GM10266 (cell line): ENCODE measurements around the gene ANKUB1.

Experiments used
- DNase-seq: peaks from one replicate; pipeline ENCODE4 v3.0.0; 2012; ENCODE audit errors: extremely low spot score
- TF ChIP-seq, protein P1 (sequence below): IDR thresholded peaks from 2 replicates; pipeline ENCODE4 v1.5.1; 2012; ENCODE audit warnings: mild to moderate bottlenecking, low read depth; ENCODE audit not compliant: control insufficient read depth, insufficient read depth; ENCODE audit errors: missing control alignments

The ANKUB1 gene

DNA sequence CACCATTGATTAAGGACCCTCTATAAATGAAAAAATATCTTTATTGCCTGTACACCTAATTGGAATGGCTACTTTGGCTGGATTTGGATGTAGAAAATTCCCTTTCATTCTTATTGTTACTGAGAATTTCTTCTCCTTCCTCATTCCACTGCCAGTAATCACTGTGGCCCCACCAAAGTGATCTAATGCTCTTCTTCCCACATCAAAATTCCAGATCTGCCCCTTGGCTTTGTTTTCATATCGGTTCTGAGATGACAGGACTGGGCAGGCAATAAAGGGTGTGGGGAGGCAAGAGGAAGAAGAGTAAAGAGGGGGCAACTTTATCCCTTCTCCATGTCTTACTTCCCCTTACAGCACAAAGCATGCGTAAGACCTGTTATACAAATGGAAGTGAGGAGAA is 2.1 kb downstream of the ANKUB1 start:
- TF ChIP-seq, protein P1, sequence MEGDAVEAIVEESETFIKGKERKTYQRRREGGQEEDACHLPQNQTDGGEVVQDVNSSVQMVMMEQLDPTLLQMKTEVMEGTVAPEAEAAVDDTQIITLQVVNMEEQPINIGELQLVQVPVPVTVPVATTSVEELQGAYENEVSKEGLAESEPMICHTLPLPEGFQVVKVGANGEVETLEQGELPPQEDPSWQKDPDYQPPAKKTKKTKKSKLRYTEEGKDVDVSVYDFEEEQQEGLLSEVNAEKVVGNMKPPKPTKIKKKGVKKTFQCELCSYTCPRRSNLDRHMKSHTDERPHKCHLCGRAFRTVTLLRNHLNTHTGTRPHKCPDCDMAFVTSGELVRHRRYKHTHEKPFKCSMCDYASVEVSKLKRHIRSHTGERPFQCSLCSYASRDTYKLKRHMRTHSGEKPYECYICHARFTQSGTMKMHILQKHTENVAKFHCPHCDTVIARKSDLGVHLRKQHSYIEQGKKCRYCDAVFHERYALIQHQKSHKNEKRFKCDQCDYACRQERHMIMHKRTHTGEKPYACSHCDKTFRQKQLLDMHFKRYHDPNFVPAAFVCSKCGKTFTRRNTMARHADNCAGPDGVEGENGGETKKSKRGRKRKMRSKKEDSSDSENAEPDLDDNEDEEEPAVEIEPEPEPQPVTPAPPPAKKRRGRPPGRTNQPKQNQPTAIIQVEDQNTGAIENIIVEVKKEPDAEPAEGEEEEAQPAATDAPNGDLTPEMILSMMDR, result no peak

GRCh38 chr3:149784064-149784704 is 8.2 kb downstream of the ANKUB1 start:
- TF ChIP-seq, protein P1, result no peak
- no peak for DNase-seq

More for the DNA sequence above, 2.1 kb downstream of the ANKUB1 start:
- no peak for DNase-seq

DNA sequence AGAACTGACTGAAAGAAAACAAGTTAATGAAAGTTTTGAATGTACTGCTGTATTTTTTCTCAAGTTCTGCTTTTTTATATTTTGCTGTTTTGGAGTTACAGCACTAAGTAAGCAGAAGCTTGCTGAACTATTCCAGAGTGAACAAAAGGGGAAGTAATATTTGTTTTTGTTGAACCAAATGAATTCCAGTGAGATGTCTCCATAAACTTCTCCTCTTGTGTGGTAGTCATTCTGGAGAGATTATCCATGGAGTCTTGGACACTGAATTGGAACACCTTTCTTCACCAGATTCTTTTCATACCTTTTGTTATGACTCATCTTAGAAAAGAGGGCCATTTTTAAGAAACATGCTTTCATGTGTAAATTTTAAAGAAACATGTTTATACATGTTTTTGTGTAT is 8.8 kb downstream of the ANKUB1 start:
- DNase-seq, result no peak
- TF ChIP-seq, protein P1, result no peak

DNA sequence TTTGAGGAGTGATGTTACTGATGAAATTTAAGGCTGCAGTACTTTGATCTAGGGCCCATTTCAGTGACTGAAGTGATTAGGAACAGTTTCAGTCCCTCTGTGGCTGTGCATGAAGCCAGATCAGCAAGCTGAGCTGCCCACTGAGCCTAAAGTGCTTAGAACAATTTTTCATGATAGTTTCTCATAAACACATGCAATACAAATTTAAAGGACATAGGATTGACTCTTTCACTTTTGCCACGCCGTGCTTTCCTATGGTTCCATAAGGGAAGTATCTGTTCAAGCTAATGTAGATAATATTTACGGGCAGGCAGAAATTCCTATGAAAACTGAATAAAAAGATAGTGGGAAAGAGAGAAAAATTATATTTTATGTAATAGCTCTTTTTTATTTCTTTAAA is 10.6 kb downstream of the ANKUB1 start:
- no peak for DNase-seq
- TF ChIP-seq, protein P1, result no peak

DNA sequence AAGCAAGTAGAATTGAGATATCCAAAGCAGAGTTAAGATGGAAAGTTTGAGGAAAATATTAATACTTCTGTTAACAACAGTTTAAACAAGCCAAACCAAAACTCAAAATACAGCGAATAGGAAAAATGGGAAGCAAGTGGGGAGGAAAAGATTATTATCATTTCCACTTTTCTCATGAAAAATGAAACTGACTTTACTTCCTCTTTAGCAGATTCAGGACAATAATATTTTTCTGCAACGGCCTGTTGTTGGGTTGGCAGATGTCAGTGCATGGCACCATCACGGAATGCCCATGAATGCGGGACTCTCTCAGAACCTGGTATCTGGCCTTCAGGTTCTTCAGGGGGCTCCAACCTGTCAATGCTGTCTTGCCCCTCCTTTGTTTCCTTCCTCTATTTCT is 11.1 kb downstream of the ANKUB1 start:
- no peak for DNase-seq
- TF ChIP-seq, protein P1, result no peak

- no peak for DNase-seq
- TF ChIP-seq, protein P1, result no peak
These were observed 14.7 kb downstream of the ANKUB1 start for GRCh38 chr3:149777414-149778214.

- no peak for DNase-seq
- TF ChIP-seq, protein P1, result no peak
These were observed 16.2 kb downstream of the ANKUB1 start for GRCh38 chr3:149776170-149776569.
